Thoracic aorta (tissue), 2 donors: ENCODE measurements around the gene MELK. TPM values are rescaled to one million over a fixed set of nuclear protein-coding genes. Genes with fewer than 3 reads are reported as not detected.

Experiments
- ATAC-seq: fragments of 150-250 bp; one replicate; pipeline ENCODE4 v1.8.0; 2017; ENCODE audit warnings: low read depth; ENCODE audit not compliant: insufficient number of reproducible peaks, low FRiP score
- DNase-seq: peaks from one replicate; pipeline ENCODE4 v3.0.0-alpha.2; 2020; ENCODE audit warnings: low spot score
- H3K27ac ChIP-seq, 2 donors: fragments of 200-600 bp; sonication (generic); 1 replicate in 1 of 2; 2 replicates in 1 of 2; pipeline ENCODE4 v1.5.1; 2016; ENCODE audit warnings: mild to moderate bottlenecking in 2 of 2, moderate library complexity in 2 of 2
- H3K27me3 ChIP-seq: fragments of 200-600 bp; sonication (generic); replicated peaks from 2 replicates; pipeline ENCODE4 v1.6.0; 2016; ENCODE audit warnings: mild to moderate bottlenecking; ENCODE audit not compliant: insufficient read depth
- H3K36me3 ChIP-seq: fragments of 200-600 bp; sonication (generic); one replicate; pipeline ENCODE4 v1.5.1; 2016
- H3K4me1 ChIP-seq, 2 donors: fragments of 200-600 bp; sonication (generic); 1 replicate in 1 of 2; 2 replicates in 1 of 2; pipeline versions ENCODE4 v1.5.1 to v1.6.0; 2016; ENCODE audit warnings: low read depth in 2 of 2, mild to moderate bottlenecking in 1 of 2; ENCODE audit not compliant: control insufficient read depth in 1 of 2
- H3K4me3 ChIP-seq: fragments of 200-600 bp; sonication (generic); 2 replicates; pipeline ENCODE4 v1.5.1; 2016; ENCODE audit warnings: mild to moderate bottlenecking
- H3K9me3 ChIP-seq: fragments of 200-600 bp; sonication (generic); 2 replicates; pipeline ENCODE4 v1.5.1; 2016
- total RNA-seq, 2 donors: library from RNA; depleted of rRNA; stranded (reverse); fragments of >200 nt; gene quantifications; one replicate each; pipeline versions ENCODE4 v1.1.0 to v1.2.3, GENCODE V29; 2016
- TF ChIP-seq, protein P1 (sequence below): fragments of 200-600 bp; sonication (generic); IDR thresholded peaks from one replicate; pipeline ENCODE4 v1.5.1; 2019; ENCODE audit warnings: antibody characterized with exemption

MELK gene
- total RNA-seq, 2 donors from 2014 or later = 2.2 TPM; not detected in 1

DNA sequence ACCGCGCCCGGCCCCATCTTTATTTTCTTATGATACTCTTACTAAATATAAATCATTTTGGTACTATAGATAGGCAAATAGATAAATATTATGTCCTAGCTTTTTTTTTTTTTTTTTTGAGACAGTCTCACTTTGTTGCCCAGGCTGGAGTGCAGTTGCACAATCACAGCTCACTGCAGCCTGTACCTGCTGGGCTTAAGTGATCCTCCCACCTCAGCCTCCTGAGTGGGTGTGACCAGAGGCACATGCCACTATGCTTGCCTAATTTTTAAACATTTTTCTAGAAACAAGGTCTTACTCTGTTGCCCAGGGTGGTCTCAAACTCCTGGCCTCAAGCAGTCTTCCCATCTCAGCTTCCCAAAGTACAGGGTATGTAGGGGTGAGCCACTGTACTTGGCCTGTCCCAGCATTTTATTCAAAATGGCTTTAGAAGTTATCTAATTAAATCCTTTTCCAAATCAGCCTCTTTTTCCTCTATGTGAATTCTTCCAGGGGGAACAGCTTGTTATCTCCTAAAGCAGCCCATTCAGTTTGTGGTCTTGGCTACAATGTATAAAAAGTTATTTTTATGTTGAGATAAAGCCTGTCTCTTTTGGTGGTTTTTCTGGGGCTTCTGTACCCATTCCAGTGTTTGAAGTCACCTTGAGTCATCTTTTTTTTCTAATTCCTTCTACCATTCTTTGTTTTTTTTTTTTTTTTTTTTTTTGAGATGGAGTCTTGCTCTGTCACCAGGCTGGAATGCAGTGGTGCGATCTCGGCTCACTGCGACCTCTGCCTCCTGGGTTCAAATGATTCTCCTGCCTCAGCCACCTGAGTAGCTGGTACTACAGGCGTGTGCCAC lies 12.1 kb downstream of the MELK start:
- H3K4me3 ChIP-seq = no peak overlapping the region
- no peaks in the 10 kb centered on the region for H3K36me3 ChIP-seq
- ATAC-seq (no peak), DNase-seq (no peak)
- H3K4me1 ChIP-seq = no peaks in the 10 kb centered on the region
- H3K27ac ChIP-seq = no peak overlapping the region
- no peaks in the 10 kb centered on the region for H3K27me3 ChIP-seq
- H3K9me3 ChIP-seq = no peaks in the 10 kb centered on the region
- TF ChIP-seq, protein P1, sequence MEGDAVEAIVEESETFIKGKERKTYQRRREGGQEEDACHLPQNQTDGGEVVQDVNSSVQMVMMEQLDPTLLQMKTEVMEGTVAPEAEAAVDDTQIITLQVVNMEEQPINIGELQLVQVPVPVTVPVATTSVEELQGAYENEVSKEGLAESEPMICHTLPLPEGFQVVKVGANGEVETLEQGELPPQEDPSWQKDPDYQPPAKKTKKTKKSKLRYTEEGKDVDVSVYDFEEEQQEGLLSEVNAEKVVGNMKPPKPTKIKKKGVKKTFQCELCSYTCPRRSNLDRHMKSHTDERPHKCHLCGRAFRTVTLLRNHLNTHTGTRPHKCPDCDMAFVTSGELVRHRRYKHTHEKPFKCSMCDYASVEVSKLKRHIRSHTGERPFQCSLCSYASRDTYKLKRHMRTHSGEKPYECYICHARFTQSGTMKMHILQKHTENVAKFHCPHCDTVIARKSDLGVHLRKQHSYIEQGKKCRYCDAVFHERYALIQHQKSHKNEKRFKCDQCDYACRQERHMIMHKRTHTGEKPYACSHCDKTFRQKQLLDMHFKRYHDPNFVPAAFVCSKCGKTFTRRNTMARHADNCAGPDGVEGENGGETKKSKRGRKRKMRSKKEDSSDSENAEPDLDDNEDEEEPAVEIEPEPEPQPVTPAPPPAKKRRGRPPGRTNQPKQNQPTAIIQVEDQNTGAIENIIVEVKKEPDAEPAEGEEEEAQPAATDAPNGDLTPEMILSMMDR = no peak

DNA sequence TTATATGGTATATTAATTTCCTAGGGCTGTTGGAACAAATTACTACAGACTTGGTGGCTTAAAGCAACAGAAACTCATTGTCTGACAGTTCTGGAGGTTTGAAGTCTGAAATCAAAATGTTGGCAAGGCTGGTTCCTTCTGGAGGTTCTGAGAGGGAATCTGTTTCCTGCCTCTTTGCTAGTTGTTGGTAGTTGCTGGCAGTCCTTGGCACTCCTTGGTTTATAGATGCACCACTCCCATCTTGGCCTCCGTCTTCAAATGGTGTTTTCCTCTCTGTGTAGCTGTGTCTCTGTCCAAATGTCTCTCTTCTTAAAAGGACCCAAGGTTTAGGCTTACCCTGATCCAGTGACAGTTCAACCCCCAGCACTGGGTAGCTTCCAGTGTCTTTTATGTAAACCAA lies 17.5 kb downstream of the MELK start:
- Histone ChIP-seq H3K4me1 (no peaks in the 10 kb centered on the region), H3K36me3 (no peaks in the 10 kb centered on the region), H3K9me3 (no peaks in the 10 kb centered on the region), H3K27me3 (no peaks in the 10 kb centered on the region), H3K4me3 (no peak overlapping the region), H3K27ac (no peak overlapping the region)
- ATAC-seq (no peak), DNase-seq (no peak)
- TF ChIP-seq, protein P1 = no peak

DNA sequence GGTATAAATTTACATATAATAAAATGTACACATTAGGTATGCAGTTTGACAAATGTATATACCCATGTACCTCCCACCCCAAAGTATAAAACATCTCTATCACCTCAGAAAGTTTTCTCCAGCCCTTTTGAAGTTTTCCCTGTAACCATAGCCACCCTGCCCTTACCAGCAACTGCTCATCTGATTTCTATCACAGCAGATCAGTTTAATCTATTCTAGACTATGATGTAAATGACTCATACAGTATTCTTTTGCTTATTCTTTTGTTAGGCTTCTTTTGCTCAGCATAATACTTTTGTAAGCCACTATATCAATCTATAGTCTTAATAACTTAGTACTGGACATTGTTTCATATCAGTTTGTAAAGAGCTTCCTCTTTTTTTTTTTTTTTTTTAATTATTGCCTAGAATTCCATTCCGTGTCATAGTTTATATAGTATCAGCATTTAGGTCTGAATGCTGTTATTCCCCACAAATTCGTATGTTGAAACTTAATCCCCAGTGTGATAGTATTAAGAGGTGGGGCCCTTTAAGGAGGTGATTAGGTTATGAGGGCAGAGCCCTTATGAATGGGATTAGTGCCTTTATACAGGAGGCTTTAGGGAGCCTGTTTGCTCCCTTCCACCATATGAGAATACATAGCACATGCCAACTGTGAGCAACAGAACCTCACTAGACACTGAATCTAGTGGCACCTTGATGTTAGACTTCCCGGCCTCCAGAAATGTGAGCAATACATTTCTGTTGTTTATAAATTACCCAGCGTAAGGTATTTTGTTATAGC lies 20.3 kb downstream of the MELK start:
- DNase-seq = no peak
- H3K27me3 ChIP-seq = no peaks in the 10 kb centered on the region
- no peak for ATAC-seq
- H3K4me3 ChIP-seq = no peak overlapping the region
- H3K36me3 ChIP-seq = no peaks in the 10 kb centered on the region
- no peaks in the 10 kb centered on the region for H3K4me1 ChIP-seq
- TF ChIP-seq, protein P1 = no peak
- no peak overlapping the region for H3K27ac ChIP-seq
- H3K9me3 ChIP-seq = no peaks in the 10 kb centered on the region

DNA sequence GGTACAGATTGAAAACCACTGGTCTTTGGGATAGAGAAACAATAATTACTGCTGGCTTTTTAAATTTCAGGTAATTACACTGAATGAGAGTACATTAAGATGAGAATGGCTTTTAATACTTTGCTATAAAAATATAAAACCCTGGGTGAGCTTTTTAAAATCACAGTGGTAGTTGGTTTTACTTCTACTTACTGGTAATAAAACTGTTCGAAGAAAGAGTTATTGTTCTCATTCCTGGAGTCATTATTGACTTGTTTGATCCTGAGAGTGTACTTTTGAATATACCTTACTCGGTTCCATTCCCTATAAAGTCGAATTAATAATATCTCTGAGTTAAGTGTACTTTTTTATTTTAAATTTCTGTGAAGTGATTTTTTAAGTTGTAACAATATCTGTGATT lies 21.5 kb downstream of the MELK start:
- no peak overlapping the region for H3K4me3 ChIP-seq
- DNase-seq (no peak), ATAC-seq (no peak)
- TF ChIP-seq, protein P1 = no peak
- no peaks in the 10 kb centered on the region for H3K4me1 ChIP-seq
- H3K36me3 ChIP-seq = no peaks in the 10 kb centered on the region
- H3K9me3 ChIP-seq = no peaks in the 10 kb centered on the region
- H3K27ac ChIP-seq = no peak overlapping the region
- H3K27me3 ChIP-seq = no peaks in the 10 kb centered on the region

DNA sequence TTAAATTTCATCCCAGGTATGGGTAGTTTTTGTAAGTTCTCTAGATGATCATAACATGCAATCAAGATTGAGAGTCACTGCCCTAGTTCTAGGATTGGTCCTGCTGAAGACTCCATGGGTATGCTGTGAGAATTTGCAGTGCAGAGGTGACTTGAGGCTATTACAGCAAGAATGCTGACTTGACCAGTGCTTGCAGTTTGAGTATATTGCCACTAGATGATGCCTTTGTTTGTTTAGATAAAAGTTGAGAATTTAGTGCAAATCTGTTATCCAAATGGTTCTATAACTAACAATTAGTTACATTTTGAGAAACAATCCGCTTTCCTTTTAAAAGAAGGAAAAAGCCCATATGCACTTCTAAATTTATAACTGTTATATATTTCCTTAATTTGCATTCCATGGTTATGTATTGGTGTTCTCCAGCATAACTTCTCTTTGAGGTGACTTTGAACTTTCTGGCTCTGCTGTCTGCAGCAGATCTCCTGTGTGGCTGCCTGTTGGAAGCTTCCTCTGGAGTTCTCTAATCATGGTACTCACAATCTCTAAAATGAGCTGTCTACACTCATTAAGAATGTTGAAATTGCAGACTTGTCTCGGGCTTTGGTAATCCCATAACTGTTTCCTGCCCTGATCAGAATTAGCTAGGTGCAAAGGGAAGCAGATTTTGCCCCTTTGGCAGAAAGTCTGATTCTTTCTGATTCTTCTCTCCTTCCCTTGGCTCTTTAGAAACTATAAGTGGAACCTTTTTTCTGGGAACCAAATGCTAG lies 24.9 kb downstream of the MELK start:
- Histone ChIP-seq H3K27ac (no peak overlapping the region), H3K27me3 (no peaks in the 10 kb centered on the region), H3K9me3 (no peaks in the 10 kb centered on the region), H3K4me3 (no peak overlapping the region), H3K36me3 (no peaks in the 10 kb centered on the region), H3K4me1 (no peaks in the 10 kb centered on the region)
- DNase-seq (no peak), ATAC-seq (no peak)
- TF ChIP-seq, protein P1 = peak; percentile 30
